Dedifferentiated amniotic fluid mesenchymal stem cell (primary cell): ENCODE data around the gene CFAP46.

Experiments used
- DNase-seq: peaks from one replicate; pipeline ENCODE4 v3.0.0-alpha.2; 2016; ENCODE audit errors: extremely low spot score

CFAP46 gene

DNA sequence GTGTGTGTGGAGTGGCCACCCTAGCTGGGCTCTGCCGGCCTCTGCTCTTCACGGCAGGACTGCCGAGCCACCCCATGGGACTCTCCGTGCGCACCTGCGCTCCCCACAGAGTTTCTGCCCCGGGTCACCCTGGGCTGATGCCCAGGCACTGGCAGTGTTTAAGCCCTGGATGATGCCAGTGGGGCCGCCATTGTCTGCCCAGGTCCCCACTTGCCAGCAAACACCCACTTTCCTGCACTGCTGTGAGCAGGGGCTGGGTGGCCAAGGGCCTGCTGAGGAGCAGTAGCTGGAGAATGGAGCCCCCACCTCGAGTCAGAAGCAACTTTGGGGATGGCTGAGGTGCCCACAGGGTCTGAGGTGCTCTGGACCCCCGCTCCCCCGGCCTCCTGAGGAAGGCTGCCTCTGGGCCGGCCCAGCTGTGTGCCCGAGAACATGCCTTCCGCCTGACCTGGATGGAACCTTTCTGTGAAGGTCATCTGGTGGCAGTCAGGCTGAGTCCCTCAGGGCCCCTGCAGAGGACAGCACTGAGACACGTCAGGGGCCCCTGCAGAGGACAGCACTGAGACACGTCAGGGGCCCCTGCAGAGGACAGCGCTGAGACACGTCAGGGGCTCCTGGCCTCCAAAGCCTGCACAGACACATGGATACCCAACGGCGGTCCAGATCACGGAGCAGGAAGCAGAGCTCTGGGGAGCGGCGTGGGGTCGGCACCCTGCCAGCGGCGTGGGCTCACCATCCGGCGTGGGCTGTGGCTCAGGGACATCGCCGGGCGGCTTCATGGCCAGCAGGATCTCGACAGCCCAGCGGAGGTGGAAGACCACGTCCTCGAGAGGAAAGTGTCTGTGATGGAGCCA is 62.0 kb downstream of the CFAP46 start:
- DNase-seq: no peak

DNA sequence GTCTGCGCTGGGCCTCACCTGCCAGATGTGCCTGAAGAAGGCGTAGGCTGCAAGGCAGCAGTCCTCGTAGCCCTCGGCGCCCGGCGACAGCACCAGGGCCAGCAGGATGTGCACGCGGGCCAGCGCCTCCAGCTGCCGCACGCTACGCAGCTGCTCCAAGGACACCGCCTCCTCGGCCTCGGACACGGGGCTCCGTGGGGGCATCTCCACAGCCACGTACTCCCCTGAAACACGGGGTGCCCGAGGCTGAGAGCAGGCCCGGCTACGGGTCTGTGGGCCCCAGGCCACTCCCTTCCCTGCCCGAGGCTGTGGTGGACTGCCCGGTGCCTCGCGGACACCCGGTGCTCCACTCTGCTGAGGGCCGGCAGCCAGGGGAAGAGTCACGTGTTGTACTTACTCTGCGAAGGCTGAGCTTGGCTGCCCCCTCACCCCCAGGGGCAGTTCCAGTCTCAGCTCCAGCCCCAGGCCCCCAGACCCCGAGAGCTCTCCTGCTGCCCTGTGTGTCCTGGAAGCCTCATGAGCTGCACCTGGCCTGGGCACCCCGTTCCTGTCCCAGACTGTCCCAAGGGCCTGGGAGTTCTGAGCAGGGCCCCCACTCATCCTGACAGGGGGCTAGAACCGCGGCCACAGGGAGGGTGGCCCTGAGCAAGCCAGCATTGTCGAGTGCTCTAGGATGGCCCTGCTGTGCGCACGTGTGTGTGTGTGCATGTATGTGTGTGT is 62.8 kb downstream of the CFAP46 start:
- DNase-seq: no peak

DNA sequence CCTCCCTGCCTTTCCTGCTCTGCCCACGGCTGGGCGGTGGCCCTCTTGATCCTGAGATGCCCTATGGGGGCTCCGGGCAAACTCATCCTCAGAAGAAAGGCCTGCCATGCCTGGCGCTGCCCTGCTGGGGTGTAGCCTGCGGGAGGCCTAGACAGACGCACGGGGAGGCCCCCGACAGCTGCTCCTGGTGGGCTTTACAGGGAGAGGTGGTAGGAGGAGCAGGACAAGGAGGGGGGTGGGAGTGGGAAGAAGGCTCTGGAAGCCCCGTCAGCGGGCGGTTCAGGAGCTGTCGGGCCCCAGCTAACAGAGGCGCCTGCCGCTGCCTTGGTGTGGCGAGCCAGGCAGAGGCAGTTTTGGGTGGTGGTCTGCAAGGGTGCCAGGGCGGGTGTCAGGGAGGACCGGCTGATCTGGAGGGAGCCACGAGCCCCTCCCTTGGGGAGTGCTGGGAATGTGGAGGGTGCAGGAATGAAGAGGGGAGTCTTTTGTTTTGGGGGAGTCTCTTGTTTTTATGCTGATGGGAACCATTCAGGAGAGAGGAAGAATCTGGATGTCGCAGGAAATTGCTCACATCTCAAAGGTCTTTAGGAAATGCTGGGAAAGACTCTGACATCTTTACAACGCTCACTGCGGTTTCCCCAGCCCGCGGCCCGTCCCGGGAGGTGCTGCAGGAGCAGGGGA is 63.5 kb downstream of the CFAP46 start:
- no peak for DNase-seq

DNA sequence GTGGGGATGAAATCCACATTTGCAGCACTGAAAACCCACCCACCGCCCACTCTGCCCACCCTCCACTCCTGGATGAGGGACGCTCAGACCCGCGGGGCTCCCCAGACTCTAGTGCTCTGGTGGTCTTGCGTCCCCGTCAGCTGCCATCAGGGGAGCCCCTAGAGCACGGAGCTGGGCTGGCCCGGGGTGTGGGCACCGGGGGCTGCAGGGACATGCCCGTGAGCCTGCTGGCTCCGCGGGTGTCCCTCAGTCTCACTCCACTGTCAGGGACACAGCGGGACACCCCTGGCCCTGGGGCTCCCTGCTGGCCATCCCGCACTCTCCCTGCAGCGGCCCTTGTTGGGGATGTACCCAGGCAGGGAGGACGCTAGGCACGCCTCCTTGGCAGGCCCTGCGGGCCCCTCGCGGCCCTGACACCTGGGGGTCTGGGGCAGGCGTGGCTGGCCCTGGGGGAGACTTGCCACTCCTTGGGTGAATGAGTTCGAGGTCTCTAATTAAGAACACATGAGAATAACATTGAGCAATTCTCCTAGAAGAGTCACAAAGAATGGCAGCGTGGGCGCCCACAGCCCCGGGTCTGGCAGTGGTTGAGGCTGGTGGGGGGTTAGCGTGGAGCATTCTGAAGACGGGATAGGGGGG is 64.2 kb downstream of the CFAP46 start:
- DNase-seq: no peak

DNA sequence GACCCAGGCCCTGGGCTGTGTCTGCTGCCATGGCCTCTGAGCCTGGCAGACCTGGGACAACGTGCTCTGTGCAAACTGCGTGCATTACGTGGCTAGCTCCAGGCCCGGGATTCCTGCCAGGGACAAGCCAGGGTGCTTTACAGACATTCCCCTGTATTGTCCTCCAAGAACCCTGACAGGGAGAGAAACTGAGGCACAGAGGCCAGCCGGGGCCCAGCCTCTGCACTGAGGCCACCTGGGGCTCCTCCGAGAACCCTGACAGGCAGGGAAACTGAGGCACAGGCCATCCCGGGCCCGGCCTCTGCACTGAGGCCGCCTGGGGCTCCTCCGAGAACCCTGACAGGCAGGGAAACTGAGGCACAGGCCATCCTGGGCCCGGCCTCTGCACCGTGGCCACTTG is 64.9 kb downstream of the CFAP46 start:
- DNase-seq: no peak

DNA sequence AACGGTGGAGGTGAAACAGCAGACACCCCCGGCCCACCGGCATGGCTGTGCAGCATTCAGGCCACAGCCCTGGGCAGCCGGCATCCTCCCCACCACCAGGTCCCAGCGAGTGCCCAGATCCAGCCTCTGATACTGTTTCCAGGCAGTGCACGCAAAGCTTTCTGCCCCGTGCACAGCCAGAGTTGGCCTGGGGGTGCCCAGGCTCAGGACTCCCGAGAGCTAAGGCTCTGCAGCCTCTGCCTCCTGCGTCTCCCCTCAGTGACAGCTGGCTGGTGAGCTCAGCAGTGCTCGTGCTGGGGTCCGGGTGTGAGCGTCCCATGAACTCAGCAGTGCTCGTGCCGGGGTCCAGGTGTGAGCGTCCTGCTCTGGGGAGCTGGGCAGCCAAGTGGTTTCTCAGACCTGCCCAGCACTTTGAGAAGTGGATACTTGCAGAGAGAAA is 65.4 kb downstream of the CFAP46 start:
- no peak for DNase-seq

DNA sequence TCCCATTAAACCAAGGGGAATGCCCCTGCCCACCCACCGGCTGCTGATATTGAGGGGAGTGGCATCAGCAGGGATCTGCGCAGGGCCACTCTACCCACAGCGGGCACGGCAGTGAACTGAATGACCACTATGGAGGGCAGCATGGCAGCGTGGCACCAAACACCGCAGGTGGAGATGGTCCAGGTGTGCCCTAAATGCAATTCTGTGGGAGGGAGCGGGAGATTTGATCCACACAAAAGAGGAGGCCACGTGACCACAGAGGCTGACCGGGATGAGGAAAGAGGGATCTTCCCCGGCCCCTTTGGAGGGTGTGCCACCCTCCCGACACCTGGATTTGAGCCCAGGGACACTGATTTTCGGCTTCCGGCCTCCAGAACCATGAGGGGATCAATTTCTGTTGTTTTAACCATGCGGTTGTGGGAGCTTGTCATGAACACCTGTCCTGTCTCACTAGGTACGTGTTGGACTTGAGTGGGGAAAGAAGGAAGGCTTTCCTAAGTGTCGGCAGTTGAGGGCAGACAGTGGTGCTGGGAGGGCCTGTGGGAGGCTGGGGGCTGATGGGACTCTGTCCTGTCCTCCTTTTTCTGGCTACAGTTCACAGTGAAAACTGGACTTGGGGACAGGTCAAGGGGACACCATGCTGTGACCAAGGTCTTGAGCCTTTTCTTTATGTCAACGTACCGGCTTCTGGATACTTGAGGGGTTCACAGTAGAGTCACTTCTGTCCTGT is 66.1 kb downstream of the CFAP46 start:
- DNase-seq: no peak

DNA sequence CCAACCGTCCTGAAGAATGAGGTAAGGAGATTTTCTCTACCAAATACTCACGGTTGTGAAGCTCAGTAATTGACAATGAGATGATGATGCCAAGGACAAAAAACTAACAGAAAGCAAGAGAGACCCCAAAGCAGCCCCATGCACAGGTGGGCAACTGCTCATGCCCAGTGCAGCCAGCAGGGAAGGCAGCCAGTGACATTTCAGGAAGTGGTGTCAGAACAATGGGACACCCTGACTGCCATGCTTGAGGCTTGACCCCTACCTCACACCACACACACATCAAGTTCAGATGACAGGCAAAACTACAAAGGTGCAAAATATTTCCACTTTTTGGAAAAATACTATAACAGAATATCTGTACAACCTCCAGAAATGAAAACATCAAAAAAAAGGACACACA is 66.9 kb downstream of the CFAP46 start:
- DNase-seq: no peak

DNA sequence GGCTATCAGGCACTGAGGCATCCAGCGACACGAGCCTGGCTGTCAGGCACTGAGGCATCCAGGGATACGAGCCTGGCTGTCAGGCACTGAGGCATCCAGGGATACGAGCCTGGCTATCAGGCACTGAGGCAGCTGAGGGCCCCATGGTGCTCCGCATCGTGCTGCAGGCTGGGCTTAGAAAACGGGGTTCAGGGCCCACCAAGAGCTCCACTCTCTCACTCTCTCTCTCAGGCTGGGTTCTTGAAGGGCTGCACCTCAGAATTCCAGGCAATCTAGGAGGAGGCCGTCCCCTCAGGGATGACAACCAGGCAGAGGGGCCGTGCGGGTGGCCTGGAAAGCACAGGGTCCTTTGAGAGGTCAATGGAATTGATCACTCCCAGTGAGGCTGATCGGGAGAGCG is 69.0 kb downstream of the CFAP46 start:
- DNase-seq: no peak

DNA sequence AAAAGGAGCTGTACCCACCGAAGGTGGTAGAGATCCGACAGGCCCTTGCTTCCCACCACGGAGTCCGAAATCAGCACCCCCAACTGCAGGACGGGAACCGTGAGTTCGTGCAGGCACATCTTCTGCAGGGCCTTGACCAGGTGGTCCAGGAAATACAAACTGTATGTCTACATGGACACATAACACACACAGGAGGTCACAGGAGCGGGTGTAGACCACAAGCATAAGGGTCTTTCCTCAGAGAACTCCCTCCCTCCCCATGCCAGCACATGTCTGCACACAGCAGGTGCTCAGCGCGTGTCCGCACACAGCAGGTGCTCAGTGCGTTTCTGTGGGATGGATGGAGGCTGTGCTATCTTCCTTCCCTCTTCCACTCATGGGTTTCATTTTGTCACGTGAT is 69.7 kb downstream of the CFAP46 start:
- no peak for DNase-seq

DNA sequence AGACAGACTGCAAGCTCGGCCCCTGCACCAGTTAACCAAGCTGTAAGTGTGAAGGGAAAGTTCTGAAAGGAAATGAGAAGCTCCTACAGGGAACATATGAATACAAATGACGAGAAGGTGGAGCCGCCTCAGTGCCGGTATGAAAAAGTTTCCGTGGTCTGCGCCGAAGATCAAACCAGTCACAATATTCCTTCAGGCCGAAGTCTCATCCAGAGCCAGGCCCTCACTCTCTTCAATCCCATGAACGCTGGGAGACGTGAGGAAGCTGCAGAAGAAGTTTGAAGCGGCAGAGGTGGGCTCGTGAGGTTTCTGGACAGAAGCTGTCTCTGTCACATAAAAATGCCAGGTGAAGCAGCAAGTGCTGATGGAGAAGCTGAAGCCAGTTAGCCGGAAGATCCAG is 71.9 kb downstream of the CFAP46 start:
- DNase-seq: no peak

DNA sequence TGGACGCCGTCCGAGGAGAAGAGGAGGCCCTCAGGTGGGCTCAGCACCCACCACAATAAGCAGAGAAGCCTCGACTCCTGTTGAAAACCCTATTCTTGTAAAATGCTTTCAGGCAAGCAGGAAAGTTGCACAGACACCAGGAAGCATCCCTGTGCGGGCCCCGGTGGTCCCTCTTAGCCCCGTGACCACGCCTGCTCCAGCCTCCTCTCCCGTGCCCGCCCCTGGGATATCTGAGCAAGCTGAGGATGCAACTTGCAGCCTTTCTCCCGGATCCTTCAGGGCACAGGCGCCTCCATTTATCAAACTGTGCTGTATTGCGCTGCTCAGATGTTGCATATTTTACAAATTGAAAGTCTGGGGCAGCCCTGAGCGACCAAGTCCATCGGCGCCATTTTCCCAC is 72.7 kb downstream of the CFAP46 start:
- no peak for DNase-seq

DNA sequence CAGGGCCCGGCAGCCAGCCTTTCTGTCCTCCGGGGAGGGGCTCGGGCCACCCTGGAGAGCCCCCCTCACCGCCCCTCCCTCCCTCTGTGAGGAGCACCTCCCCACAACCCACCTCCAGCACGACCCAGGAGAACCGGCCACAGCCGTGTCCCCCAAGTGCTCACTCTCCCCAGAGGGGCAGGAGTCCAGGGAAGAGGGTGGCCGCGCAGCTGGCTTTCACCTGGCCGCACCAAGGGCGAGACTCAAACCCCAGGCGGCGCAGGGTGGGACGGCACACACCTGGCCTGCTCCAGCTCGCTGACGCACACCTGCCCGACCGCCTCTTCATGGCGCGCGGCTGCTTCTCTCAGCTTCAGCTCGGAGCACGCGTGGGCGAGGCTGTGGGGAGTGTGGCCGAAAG is 73.4 kb downstream of the CFAP46 start:
- no peak for DNase-seq

DNA sequence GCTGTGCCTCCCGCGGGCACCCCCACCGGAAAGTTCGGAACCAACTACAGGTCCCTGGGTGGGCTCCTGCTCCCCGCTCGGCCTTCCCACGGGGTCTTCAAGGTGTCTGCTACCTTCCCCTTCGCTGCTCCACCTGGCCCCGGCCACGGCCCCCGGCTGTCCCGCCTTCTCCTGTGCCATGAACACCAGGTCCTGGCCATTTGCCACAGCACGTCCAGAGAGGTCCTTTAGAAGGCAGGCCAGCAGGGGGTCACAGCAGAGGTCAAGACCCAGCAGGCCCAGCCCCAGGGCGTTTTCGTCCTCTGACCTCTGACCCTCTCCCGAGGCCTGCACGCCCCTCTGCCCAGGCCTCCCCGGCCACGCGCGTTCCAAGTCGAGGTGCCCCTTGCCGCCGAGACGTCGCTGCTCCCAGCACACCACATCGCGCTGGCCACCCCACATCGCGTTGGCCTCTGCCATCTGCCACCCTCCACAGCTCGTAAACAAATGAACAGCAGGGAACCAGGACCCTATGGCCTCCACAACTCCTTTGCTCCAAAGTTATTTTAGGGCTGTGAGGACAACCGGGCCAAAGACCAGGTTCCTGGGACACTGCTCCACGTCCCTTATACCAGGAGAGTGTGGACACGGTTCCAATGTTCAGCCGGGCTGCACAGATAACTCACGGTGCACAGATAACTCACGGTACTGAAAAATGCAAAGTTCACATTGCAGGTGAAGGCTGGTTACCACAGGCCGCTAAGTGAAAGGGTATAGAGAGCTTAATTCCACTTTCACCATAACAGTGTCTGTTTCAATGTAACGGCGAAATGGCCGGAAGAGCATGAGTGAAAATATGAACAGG is 74.3 kb downstream of the CFAP46 start:
- no peak for DNase-seq

DNA sequence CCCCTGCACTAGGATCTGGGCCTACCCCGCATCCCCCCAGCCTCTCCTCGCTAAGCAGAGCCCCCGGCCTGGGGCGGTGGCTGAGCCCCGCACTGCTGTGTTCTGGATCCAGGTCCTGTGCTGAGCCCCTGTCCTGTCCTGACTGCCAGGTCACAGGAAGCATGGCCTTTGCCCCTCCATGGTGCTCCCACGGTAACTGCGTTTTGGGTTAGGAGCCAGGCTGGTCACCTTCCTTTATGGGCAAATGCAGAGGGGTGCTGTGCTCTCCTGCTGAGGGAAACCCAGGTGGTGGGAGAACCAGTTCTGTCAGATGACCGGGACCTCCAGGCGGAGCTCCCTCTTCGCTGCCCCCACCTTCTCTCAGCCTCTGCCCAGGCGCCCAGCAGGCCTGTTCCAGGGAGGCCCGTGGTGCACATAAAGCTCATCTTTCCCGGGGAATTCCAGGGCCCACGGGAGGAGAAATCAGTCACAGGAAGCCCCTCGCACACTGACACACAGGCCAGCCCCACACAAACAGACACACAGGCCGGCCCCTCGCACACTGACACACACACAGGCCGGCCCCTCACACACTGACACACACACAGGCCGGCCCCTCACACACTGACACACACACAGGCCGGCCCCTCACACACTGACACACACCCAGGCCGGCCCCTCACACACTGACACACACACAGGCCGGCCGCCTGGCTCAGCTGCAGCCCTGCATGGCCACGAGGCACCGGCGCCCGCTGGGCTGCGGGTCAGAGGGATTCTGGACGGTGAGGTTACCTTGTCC is 75.6 kb downstream of the CFAP46 start:
- no peak for DNase-seq

DNA sequence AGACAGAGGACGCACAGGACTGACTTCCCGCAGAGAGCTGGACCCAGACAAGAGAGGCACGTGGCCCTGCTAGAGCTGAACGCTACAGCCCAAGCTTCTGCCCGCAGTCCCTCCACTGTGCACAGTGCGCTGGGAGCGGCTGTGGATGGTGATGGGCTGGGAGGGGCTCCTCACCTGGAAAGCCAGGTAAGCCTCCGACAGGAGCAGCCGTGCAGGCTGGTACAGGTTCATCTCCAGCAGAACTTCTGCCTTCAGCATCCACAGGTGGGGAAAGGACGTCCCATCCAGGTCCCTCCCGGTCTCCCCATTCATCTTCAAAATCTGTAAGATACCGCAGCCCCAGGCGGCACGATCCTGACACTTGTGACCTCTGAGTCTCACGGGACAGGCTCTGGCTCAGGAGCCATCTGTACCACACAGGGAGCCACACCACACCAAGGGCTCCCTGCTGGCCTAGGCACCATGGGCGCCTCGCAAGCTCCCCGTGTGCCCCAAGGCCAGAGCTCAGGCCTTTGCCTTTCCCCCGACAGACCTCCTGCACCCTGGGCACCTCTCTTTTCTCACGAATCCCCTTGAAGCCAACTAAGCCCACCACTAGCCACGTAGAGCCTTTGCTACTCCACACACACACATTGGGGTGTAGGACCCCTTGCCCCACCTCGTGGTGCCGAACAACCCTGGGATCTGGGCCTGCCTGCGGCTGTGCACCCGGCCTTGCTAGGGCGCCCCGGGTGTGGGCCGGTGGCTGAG is 76.3 kb downstream of the CFAP46 start:
- no peak for DNase-seq

DNA sequence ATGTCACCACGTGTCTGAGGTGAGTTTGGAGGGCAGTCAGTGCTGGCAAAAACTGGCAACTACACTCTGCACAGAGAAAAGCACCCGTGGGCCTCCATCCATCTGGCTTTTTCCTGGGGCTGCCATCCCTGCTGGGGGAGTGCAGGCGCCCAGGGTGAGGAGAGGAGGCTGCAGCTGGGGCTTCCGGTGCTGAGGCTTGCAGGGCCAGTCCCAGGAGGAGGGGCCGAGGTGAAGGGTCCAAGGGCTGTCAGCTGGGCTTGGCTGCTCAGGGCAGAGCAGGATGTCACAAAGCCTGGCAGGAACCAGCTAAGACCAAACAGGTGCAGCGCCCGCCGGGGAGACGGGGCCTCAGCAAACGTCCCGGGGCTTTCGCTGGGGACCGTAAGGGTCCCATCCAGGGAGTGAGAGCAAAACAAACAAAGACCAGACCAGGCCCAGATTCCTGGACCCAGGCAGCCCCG is 77.2 kb downstream of the CFAP46 start:
- DNase-seq: no peak

DNA sequence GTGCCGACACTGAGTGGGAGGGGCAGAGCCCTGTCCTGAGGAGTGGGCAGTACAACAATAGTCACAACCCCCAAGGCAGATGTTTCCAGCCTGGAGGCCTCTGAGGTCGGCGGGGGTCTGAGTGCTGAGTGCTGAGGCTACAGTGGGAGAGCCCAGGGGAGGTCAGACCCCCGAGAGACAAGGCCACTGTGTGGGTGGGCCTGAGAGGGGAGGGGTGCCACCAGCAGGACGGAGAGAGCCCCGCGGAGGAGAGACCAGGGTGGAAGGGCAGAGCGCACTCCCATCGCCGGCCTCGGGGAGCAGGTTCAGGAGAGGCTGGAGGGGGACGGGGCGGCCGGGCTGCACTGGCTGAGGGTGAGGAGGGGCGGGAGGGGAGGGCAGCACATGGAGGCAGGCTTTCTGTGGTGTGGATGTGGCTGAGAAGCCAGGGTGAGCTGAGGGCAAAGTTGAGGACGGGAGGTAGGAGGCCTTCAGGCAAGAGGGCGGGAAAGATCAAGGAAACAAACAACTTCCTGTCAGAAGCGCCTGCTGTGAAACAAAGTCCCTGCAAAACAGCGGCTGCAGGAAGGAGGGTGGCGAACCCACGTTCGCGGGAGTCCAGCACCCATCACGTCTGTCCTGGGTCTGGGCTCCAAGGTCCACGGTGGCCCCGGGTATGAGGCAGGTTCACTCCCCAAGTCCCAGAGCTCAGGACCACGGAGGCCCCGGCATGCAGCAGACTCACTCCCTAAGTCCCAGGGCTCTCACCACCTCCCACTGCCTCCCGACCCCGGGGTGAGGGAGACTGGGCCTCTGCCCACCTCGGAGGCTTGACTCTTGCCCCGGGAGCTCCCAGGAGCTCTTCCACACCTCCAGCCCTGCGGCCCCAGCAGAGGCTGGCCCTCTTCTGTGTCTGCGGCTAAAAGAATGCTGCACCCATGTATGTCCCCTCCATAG is 79.6 kb downstream of the CFAP46 start:
- DNase-seq: no peak
